GM10266 (cell line): Measurements from ENCODE around the gene PTK6.
"Not testable (repeated sequence)": the region's sequence is repeated elsewhere in the genome, so short reads cannot be mapped to it uniquely, and the experiment has no call there.

Source experiments
- DNase-seq: peaks from one replicate; pipeline ENCODE4 v3.0.0; 2012; ENCODE audit errors: extremely low spot score
- CTCF ChIP-seq: IDR thresholded peaks from 2 replicates; pipeline ENCODE4 v1.5.1; 2012; ENCODE audit warnings: mild to moderate bottlenecking, low read depth; ENCODE audit not compliant: control insufficient read depth, insufficient read depth; ENCODE audit errors: missing control alignments

Gene PTK6

GRCh38 chr20:63572788-63573646, 35.8 kb upstream of the PTK6 start:
- DNase-seq: no peak

GRCh38 chr20:63572071-63572787, 35.1 kb upstream of the PTK6 start:
- no peak for TF ChIP-seq CTCF
- no peak for DNase-seq

More at GRCh38 chr20:63572788-63573646, 35.8 kb upstream of the PTK6 start:
- peak; percentile 26 for TF ChIP-seq CTCF

GRCh38 chr20:63571087-63571478, 33.9 kb upstream of the PTK6 start:
- DNase-seq: not testable (repeated sequence)

- no peak for TF ChIP-seq CTCF
- DNase-seq: no peak
Measured at GRCh38 chr20:63570281-63571086, 33.3 kb upstream of the PTK6 start.

GRCh38 chr20:63568986-63569949, 32.1 kb upstream of the PTK6 start:
- no peak for TF ChIP-seq CTCF
- no peak for DNase-seq

- DNase-seq: no peak
Measured at GRCh38 chr20:63568170-63568981, 31.2 kb upstream of the PTK6 start.

More at GRCh38 chr20:63568170-63568981, 31.2 kb upstream of the PTK6 start:
- TF ChIP-seq CTCF: no peak
